Dermis microvascular lymphatic vessel endothelial cell (primary cell): Measurements from ENCODE around the gene CKM. TPM values are rescaled to one million over a fixed set of nuclear protein-coding genes. Genes with fewer than 3 reads are reported as not detected.

Experiments
- DNase-seq, 2 donors: peaks; one replicate each; pipeline versions ENCODE4 v3.0.0 to v3.0.0-alpha.2; 2010; ENCODE audit warnings: low read depth in 2 of 2
- total RNA-seq: library from RNA; depleted of rRNA; stranded (reverse); fragments of >200 nt; gene quantifications from 2 replicates; pipeline ENCODE4 v1.2.1, GENCODE V29; 2014

CKM gene
- total RNA-seq = 0.13 TPM in 1 of 2 replicates, not detected in the other

DNA sequence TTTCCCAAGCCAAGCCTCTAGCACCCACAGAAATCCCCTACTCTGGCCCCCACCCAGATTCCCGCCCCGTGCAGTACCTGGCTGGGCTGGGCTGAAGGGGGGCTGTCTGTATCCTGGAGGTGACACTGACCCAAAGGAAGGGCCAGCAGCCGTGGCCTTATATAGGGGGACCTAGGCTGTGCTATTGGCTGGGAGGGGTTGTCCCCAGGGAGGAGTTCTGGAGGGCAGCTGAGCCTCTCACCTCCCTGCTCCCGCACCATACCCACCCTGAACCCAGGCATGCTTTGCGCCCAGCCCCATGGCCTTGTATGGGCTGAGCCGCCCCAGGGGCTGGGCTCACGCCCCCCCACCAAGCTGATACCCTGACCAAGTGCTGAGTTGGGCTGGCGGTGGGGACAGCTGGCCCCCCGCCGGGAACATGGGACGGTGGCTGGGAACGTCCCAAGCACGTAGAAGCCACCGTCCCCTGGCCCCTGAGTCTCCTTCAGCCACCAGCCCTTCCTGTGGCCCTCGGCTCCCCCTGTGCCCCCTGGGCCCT lies at the start of gene CKM:
Gene CKM, minus strand, starts transcription at position 132 of the 538 bp plus-strand sequence. CDS start 3,162 bp downstream, outside the sequence.
- no peak for DNase-seq

- DNase-seq = peak; percentile 98 to 99
Observed at GRCh38 chr19:45370410-45371204, 47.9 kb upstream of the CKM start, which contains the start of gene ERCC2. ERCC2 (minus strand) TSS chr19:45370573; CDS start chr19:45370540, 33 bp downstream.

- peak in 1 of 2 donors; percentile 13 for DNase-seq
Observed at GRCh38 chr19:45368737-45369340, 46.2 kb upstream of the CKM start.

DNA sequence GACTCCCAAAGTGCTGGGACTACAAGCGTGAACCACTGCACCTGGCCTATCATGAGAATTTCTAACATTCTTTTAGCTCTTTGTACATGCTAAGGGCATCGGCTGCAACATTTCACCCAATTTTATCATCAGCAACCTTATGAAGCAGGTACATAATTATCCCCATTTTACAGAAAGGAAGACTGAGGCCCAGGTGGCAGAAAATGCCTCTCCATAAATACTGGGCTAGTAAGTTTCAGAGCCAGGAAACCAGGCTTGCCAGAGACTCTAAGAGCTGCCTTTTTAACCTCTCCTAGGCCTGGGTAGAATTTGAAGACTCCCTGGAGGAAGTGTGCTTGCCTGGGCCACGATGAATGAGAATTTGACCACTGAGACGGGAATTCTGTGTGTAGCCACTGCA lies 45.5 kb upstream of the CKM start:
- DNase-seq = no peak

GRCh38 chr19:45364696-45365095 lies 42.0 kb upstream of the CKM start:
- no peak for DNase-seq

DNA sequence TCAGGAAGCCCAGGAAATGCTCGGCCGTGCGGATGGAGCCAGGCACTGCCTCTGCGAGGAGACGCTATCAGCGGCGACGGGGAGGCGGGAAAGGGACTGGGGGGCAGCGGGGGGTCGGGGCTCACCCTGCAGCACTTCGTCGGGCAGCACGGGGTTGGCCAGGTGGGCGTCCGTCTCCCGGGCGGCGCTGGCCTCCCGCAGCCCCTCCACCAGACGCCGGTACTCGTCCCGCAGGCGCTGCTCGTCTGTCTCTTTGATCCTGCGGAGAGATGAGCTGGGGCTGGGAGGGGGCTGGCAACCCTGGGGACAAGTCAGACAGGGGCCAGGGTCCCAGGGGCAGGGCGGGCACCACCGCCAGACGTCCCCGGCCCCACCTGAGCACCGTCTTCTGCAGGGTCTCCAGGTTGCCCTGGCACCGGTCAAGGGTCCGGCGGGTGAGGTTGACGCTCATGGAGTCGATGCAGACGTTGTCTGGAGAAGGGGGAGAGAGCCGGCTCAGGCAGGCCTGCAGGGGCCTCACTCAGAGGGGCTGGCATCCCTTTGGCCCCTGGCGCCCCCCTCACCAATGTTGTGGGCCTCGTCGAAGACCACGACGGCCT lies 41.3 kb upstream of the CKM start:
- DNase-seq = no peak

DNA sequence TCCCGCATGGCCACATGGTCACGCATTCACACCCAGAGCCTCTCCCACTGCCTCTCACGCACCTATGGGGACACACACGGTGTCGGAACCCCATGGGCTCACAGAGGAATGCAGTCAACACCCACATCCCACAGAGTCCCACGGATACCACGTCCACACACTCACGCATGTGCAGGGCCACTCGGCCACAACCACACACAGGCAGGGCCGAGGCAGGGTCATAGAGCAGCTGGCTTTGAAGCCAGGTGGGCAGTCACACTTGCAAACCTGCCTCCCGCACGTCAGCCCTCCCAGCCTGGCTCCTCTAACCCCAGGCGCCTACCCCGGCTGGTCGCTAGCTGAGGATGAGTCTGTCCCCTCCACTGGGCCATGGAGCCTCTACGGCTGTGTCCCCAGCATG lies 39.6 kb upstream of the CKM start:
- DNase-seq = no peak

- no peak for DNase-seq
Observed at GRCh38 chr19:45361608-45362007, 38.9 kb upstream of the CKM start.

DNA sequence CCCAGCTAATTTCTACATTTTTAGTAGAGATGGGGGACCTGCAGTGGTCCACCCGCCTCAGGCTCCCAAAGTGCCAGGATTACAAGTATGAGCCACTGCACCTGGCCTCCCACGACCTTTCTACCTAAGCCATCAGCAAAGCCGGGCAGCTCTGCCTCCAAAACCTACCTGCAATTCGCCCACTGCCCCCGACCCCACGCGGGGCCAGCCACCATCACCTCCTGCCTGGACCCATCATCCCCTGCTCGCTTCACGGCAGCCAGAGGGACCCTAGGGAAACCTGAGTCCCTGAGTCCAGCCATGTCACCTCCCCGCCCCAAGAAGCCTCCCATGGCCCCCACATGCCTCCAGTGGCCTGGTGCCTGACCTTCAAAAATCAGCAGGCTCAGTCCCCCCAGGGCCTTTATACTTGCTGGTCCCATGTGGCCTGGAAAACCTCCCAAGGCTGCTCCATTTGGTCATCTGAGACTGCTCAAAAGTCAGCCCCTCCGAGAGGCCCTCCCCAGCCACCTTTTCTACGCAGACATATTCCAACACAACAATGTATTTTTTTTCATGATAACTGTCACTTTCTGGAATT lies 35.6 kb upstream of the CKM start:
- no peak for DNase-seq

DNA sequence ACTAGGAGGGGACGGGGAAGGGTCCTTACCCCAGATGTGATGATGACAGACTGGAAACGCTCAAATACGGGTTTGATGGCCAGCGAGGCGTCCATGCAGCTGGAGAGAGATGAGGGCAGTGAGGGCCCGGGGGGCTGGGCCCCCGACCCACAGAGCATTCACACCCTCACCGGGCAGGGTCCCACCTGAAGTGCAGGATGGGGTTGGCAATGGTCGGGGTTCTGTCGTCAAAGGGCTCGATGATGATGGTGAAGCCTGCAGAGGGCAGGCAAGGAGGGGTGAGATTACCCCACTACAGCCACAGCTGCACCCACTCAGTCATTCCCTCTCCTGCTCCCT lies 34.7 kb upstream of the CKM start:
- DNase-seq = no peak

DNA sequence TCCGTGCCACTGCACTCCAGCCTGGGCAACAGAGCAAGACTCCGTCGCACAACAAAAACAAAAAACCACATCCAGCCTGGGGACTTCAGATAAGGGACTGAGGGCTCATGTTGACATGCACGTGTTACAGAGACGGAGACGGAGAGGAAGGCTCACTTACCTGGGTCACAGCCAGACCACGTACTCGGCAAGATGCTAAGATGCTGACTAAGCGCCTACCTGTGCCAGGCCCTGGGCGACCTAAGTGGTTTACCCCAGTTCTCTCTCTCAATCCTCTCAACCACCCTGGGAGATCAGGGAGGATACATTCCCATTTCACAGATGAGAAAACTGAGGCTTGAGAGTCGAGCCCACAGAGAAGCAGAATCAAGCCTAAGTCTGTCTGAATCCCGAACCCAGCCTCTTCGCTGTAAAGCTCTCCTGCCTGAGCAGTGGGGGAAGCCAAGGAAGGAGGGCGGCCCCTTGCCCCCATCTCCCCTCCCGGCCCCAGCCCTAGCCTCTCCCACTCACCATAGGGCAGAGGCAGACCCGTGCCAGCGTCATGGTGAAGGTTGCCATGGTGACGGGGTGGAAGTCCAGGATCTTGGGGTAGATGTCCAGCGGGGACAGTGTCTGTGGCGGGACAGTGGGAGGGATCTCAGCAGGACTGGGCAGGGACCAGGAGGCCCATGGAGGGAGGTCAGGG lies 34.2 kb upstream of the CKM start:
- no peak for DNase-seq

GRCh38 chr19:45355910-45356309 lies 33.2 kb upstream of the CKM start:
- DNase-seq = no peak

- DNase-seq = no peak
Observed at GRCh38 chr19:45355402-45355801, 32.7 kb upstream of the CKM start.

DNA sequence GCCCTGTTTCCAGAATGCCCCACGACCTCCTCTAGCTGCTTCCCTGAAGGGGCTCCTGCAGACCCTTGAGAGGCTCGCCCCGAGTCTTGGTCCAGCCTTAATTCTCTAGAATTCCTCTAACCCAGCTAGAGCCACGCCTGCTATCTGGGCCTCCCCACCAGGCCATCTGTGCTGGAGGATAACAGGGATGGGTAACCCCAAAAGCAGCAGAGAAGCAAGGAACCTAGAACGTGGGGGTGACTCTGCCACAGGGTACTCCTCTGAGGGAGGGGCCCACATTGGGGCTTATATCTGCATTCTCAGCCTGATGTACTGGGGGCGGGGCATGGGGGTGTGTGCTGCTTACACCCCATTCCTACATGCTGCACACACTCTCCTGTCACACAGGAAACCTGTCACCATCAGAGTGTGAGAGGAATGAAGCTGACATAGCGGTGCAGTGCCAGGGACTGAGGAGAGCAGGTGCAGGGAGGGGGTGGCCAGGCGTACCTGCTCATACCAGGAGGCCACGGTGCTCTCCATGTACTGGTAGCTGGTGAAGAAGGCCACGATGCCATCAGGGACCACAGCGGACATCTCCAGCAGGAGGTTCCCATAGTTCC lies 31.7 kb upstream of the CKM start:
- no peak for DNase-seq

GRCh38 chr19:45352914-45353796 lies 30.5 kb upstream of the CKM start:
- no peak for DNase-seq

DNA sequence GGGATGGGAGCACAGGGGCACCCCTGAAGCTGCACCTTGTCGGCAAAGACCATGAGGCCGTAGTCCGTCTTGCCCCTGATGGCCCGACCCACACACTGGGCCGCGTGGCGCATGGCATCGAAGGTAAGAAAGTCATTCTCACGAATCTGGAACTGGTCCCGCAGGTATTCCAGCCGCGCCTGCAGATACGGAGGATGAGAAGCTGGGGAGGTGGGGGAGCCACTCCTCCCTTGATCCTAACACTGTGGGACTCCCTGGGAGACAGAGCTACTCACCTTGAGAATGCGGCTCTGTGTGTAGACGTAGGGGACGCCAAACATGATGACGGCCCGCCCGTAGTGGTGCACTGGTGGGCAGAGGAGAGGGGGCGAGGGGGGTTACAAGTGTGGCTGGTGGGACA lies 29.8 kb upstream of the CKM start:
- no peak for DNase-seq

DNA sequence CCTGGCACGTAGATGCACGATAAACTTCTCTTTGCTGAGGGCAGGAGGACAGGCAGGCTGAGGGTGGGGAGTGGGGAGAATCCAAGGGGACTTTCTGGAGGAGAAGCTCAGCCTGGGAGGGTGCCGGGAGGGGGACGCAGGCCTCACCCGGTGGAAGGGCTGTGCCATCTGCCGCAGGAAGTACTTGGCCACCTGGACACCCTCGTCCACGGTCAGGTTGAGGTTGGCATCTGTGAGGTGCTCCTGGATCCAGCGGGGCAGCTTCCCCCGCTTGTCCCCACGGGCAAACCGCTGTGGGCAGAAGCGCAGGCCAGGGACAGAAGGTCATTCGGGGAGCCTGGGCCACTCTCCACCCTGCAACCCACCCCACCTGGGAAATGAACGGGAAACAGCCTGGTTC lies 29.4 kb upstream of the CKM start:
- DNase-seq = no peak

GRCh38 chr19:45351401-45351952 lies 28.8 kb upstream of the CKM start:
- no peak for DNase-seq

DNA sequence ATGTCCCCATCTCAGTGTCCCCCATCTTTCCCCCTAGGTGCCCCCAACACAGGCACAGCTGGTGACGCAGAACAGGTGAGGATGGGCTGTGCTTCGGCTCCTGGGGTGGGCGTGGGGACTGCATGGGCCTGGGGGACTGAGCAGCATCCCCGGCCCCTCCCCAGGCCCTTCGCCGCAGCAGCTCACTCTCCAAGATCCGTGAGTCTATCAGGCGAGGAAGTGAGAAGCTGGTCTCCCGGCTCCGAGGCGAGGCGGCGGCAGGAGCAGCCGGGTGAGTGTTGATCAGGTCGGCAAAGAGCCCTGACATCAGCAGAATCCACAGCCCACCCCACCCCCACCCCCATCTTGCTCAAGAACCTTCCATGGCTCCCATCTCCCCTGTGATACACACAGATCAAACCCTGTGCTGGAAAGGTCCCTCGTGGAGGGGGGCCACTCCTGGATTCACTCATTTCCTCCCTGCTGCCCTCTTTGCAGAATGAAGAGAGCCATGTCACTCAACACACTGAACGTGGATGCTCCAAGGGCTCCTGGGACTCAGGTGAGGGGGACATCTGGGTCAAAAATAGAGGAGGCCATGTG lies 27.9 kb upstream of the CKM start:
- DNase-seq = no peak
